Liver (tissue), 3 donors: Measurements from ENCODE around the gene KDM4D.

ENCODE experiments used
- ATF3 ChIP-seq: IDR thresholded peaks from 2 replicates; pipeline ENCODE4 v1.6.1; 2016; ENCODE audit warnings: antibody characterized with exemption
- FOXA1 ChIP-seq: IDR thresholded peaks from 2 replicates; pipeline ENCODE4 v1.6.1; 2016; ENCODE audit warnings: antibody characterized with exemption
- JUND ChIP-seq, 2 donors: IDR thresholded peaks; 2 replicates each; pipeline ENCODE4 v1.6.1; 2016; ENCODE audit warnings: antibody characterized with exemption in 2 of 2
- RAD21 ChIP-seq, 2 donors: IDR thresholded peaks; 2 replicates each; pipeline ENCODE4 v1.6.1; 2016; ENCODE audit warnings: antibody characterized with exemption in 2 of 2, mild to moderate bottlenecking in 2 of 2
- SP1 ChIP-seq: IDR thresholded peaks from 2 replicates; pipeline ENCODE4 v1.6.1; 2018; ENCODE audit warnings: antibody characterized with exemption, mild to moderate bottlenecking
- TAF1 ChIP-seq: conservative IDR thresholded peaks from 2 replicates; pipeline ENCODE4 v1.6.1; 2016; ENCODE audit warnings: antibody characterized with exemption, mild to moderate bottlenecking
- YY1 ChIP-seq: IDR thresholded peaks from 2 replicates; pipeline ENCODE4 v1.6.1; 2016; ENCODE audit warnings: antibody characterized with exemption, mild to moderate bottlenecking
- ZBTB33 ChIP-seq: IDR thresholded peaks from 2 replicates; pipeline ENCODE4 v1.6.1; 2016; ENCODE audit warnings: antibody characterized with exemption
- TF ChIP-seq, protein P1 (sequence below): fragments of 150-350 bp; IDR thresholded peaks from 2 replicates; pipeline ENCODE4 v1.5.1; 2017; ENCODE audit warnings: improper control_type of control experiment, low read depth, low read length; ENCODE audit not compliant: missing input control
- donor health status: healthy.
- donor health status: healthy.

DNA sequence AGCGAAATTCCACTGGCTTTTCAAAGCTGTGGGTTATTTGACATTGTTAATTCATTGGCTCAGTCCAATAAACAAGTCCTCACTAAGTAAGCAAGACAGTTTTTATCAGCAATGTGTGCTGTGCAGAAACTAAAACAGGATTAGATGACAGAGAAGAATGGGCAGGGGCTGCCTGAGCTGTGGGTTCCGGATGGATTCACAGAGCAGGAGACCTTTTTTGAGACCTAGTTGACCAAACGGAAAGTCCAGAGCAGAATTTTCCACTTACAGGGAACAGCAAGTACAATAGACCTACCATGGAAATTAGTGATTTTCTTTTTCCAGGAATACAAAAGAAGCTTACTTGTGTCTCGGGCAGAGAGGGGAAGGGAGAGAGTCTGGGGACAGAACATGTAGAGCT, 70.5 kb downstream of the KDM4D start:
- TF ChIP-seq, protein P1, sequence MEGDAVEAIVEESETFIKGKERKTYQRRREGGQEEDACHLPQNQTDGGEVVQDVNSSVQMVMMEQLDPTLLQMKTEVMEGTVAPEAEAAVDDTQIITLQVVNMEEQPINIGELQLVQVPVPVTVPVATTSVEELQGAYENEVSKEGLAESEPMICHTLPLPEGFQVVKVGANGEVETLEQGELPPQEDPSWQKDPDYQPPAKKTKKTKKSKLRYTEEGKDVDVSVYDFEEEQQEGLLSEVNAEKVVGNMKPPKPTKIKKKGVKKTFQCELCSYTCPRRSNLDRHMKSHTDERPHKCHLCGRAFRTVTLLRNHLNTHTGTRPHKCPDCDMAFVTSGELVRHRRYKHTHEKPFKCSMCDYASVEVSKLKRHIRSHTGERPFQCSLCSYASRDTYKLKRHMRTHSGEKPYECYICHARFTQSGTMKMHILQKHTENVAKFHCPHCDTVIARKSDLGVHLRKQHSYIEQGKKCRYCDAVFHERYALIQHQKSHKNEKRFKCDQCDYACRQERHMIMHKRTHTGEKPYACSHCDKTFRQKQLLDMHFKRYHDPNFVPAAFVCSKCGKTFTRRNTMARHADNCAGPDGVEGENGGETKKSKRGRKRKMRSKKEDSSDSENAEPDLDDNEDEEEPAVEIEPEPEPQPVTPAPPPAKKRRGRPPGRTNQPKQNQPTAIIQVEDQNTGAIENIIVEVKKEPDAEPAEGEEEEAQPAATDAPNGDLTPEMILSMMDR, result no peak
- no peak for TF ChIP-seq SP1
- TF ChIP-seq TAF1, result no peak
- no peak for TF ChIP-seq RAD21 (IDR thresholded peaks at IDR 0.05)
- TF ChIP-seq FOXA1, result no peak
- no peak for TF ChIP-seq YY1
- TF ChIP-seq JUND (IDR thresholded peaks at IDR 0.05), result no peak
- no peak for TF ChIP-seq ATF3
- TF ChIP-seq ZBTB33, result no peak
